Hepatocyte (in vitro differentiated cells): ENCODE data around the gene TARBP2.

Experiments
- EZH2 ChIP-seq: fragments of 200-600 bp; sonication (generic); IDR thresholded peaks from 2 replicates; pipeline ENCODE4 v1.6.1; 2016; ENCODE audit warnings: antibody characterized with exemption, mild to moderate bottlenecking, borderline replicate concordance
- EZH2phosphoT487 ChIP-seq: fragments of 200-600 bp; sonication (generic); IDR thresholded peaks from one replicate; pipeline ENCODE4 v1.6.1; 2018; ENCODE audit warnings: antibody characterized with exemption, mild to moderate bottlenecking, low read depth, moderate library complexity; ENCODE audit not compliant: unreplicated experiment, severe bottlenecking
- TF ChIP-seq, protein P1 (sequence below): fragments of 200-600 bp; sonication (generic); IDR thresholded peaks from 2 replicates; pipeline ENCODE4 v1.5.1; 2016; ENCODE audit warnings: antibody characterized with exemption, mild to moderate bottlenecking; ENCODE audit not compliant: poor library complexity

DNA sequence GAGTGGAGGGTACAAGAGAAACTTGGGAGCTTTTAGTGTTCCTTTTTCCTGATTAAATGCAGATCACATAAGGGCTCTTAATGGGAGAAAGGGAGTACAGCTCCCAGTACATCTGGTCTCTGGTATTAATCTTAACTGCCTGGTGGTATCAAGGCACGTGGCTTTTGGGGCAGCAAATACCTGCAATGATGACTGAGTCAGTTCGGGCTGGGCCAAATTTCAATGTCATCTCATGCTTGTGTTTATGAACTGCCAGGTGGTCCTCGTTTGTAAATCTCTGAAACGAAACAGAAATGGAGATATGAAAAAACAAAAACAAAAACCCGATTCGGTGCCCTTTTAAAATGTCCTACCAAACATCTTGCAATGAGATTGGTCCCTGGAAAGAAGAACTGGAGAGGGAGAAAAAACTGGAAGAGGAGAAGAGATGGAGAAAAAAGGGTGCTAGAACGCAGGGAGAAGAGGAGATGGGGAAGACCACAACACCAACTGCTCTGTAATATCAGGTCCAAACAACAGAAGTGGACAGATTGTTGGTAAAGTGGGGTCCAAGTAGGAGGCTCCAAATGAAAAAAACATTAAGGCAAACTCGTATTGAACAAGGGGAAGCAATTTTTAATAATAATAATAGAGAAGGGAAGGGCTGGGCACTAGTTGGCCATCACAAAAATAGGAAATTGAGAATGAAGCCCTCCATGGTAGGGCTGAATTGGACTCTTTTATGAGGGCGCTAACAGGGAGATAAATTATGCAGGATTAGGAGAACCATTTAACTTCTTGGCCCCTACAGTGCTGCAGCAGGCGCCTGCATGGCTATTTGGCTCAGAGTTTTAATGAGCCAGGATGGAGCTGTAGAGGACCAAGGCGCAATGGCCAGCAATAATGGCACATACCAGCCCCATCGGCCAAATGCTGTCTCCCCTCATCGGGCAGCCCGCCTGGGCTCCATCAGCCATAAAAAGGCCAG lies 51.6 kb downstream of the TARBP2 start:
- TF ChIP-seq, protein P1, sequence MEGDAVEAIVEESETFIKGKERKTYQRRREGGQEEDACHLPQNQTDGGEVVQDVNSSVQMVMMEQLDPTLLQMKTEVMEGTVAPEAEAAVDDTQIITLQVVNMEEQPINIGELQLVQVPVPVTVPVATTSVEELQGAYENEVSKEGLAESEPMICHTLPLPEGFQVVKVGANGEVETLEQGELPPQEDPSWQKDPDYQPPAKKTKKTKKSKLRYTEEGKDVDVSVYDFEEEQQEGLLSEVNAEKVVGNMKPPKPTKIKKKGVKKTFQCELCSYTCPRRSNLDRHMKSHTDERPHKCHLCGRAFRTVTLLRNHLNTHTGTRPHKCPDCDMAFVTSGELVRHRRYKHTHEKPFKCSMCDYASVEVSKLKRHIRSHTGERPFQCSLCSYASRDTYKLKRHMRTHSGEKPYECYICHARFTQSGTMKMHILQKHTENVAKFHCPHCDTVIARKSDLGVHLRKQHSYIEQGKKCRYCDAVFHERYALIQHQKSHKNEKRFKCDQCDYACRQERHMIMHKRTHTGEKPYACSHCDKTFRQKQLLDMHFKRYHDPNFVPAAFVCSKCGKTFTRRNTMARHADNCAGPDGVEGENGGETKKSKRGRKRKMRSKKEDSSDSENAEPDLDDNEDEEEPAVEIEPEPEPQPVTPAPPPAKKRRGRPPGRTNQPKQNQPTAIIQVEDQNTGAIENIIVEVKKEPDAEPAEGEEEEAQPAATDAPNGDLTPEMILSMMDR: no peak
- TF ChIP-seq EZH2: no peak
- no peak for TF ChIP-seq EZH2phosphoT487
